GM18505 (cell line): ENCODE measurements around the gene PYCARD.
A peak's percentile ranks its signal among the peaks of the same experiment; 100 is the strongest.
"Not testable (repeated sequence)": the region's sequence is repeated elsewhere in the genome, so short reads cannot be mapped to it uniquely, and the experiment has no call there.

Experiments used
- ATAC-seq: cut with Tn5 transposase; IDR thresholded peaks from one replicate; pipeline ENCODE4 v1.9.1; 2021; ENCODE audit not compliant: unreplicated experiment
- POLR2A ChIP-seq: IDR thresholded peaks from 4 replicates; pipeline ENCODE4 v1.6.1; 2011; ENCODE audit warnings: borderline replicate concordance; ENCODE audit not compliant: insufficient read depth, insufficient read length; ENCODE audit errors: extremely low read depth

PYCARD gene

DNA sequence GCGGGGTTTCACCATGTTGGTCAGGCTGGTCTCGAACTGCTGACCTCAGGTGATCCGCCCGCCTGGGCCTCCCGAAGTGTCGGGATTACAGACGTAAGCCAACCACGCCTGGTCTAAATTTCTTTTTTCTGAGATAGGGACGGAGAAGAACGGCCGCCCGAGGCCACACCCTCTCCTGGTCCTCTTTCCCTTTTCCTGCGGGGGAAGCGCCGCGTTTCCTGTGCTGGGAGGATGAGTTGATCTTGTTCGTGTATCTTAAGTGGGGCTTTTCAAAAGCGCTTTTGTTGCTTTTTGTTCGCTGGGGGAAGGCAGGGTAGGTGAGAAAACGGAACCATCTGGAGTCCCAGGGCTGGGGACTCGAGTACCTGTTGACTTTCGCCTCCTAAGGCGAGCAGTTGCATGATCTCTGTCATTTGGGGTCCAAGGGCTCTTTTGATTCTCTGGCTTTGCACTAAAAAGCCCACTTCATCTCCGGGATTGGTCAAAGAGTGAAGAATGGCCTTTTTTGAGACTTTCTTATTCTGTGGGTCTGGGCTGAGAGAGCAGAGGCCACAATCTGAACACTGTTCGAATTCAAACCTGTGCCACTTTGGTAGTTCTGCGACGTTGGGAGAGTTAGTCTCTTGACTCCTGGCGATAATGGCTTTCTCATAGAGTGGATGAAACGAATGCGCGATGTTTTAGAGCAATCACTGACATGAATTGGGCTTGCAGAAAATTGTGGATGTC, 21.3 kb downstream of the PYCARD start:
- no peak for ATAC-seq
- peak; percentile 16 for TF ChIP-seq POLR2A

GRCh38 chr16:31179747-31180459, 22.7 kb downstream of the PYCARD start, which contains the start of gene FUS:
TSS of gene FUS (plus strand) at chr16:31180139. CDS start at chr16:31180215, 76 bp downstream.
- ATAC-seq, result peak; percentile 60
- peak; percentile 100 for TF ChIP-seq POLR2A

- TF ChIP-seq POLR2A, result no peak
- peak; percentile 3 for ATAC-seq
Observed at GRCh38 chr16:31179219-31179746, 23.3 kb downstream of the PYCARD start.

DNA sequence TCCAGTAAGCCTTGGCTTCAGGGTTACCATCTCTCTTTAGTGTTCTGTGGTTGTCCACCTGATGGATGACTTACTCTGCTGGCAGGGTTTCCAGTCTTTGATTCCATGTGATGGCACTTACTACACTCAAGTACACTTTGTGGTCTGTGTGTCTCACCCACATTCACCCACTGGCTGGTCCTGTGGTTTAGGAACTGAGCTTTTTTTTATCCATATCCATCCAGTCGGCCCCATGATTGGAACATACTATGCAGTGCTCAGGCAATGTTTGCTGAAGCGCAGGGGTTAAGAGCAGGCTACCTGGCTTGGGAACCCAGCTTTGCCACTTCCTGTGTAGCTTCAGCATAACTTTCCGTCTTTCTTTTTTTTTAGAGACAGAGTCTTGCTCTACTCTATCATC, 25.4 kb downstream of the PYCARD start:
- no peak for ATAC-seq
- TF ChIP-seq POLR2A, result no peak

- ATAC-seq, result not testable (repeated sequence)
Observed at GRCh38 chr16:31170048-31170447, 32.5 kb downstream of the PYCARD start.

DNA sequence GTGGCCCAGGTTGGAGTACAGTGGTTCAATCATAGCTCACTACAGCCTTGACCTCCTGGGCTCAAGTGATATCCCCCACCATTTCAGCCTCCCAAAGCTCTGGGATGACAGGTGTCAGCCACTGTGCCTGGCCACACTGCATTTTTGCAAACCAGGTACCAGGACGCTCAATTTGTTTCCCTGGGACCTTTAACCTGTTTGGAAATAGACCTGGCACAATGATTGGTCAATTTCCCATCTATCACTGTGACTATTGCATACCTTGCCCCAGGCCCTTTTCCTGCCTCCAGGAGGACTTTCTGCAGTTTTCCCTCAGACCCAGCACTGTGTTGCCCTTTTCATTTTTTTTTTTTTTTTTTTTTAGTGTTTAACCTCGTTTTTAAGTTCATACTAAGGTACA, 33.7 kb downstream of the PYCARD start:
- no peak for TF ChIP-seq POLR2A
- no peak for ATAC-seq

GRCh38 chr16:31167315-31167714, 35.2 kb downstream of the PYCARD start:
- no peak for TF ChIP-seq POLR2A
- no peak for ATAC-seq

- TF ChIP-seq POLR2A, result no peak
Observed at GRCh38 chr16:31157136-31157535, 45.4 kb downstream of the PYCARD start.

More at GRCh38 chr16:31157136-31157535, 45.4 kb downstream of the PYCARD start:
- no peak for ATAC-seq
